Vagina (tissue), 2 donors: ENCODE measurements around the gene IL20. TPM values are rescaled to one million over a fixed set of nuclear protein-coding genes. Genes with fewer than 3 reads are reported as not detected.

ENCODE experiments used
- DNase-seq, 2 donors: peaks; one replicate each; pipeline ENCODE4 v3.0.0-alpha.2; 2017; ENCODE audit errors: extremely low spot score in 2 of 2
- H3K27ac ChIP-seq: fragments of 200-600 bp; sonication (generic); one replicate; pipeline ENCODE4 v1.5.1; 2019
- H3K27me3 ChIP-seq: fragments of 200-600 bp; sonication (generic); one replicate; pipeline ENCODE4 v1.5.1; 2019
- H3K36me3 ChIP-seq, 2 donors: fragments of 200-600 bp; sonication (generic); one replicate each; pipeline ENCODE4 v1.5.1; 2017 to 2019
- H3K4me1 ChIP-seq: fragments of 200-600 bp; sonication (generic); one replicate; pipeline ENCODE4 v1.5.1; 2019
- H3K4me3 ChIP-seq, 2 donors: fragments of 200-600 bp; sonication (generic); 1 replicate in 1 of 2; 2 replicates in 1 of 2; pipeline ENCODE4 v1.5.1; 2016 to 2019
- H3K9me3 ChIP-seq: fragments of 200-600 bp; sonication (generic); one replicate; pipeline ENCODE4 v1.5.1; 2019
- POLR2A ChIP-seq, 2 donors: fragments of 450-650 bp; IDR thresholded peaks; one replicate each; pipeline ENCODE4 v1.6.1; 2017; ENCODE audit warnings: antibody characterized with exemption in 2 of 2, mild to moderate bottlenecking in 2 of 2, moderate library complexity in 2 of 2
- POLR2AphosphoS5 ChIP-seq, 2 donors: sonication (generic); formaldehyde crosslinking; IDR thresholded peaks; one replicate each; pipeline ENCODE4 v1.9.0; 2017; ENCODE audit warnings: antibody characterized with exemption in 2 of 2, mild to moderate bottlenecking in 2 of 2, low read depth in 1 of 2; ENCODE audit not compliant: insufficient read depth in 1 of 2
- intact Hi-C: fragments of 100-400 bp; cut with DNase I; formaldehyde crosslinking; loops from one replicate; pipeline ENCODE4 v1.15.1; 2023
- total RNA-seq: library from RNA; depleted of rRNA; stranded (reverse); fragments of >200 nt; gene quantifications from one replicate; pipeline ENCODE4 v1.2.3, GENCODE V29; 2016
- TF ChIP-seq, protein P1 (sequence below), 3 experiments: fragments of 450-650 bp in 2 of 3; fragments of 200-600 bp in 1 of 3; sonication (generic) in 1 of 3; IDR thresholded peaks; one replicate each; pipeline ENCODE4 v1.5.1; 2017 to 2019; ENCODE audit warnings: antibody characterized with exemption in 3 of 3, mild to moderate bottlenecking in 2 of 3, moderate library complexity in 2 of 3

IL20 gene
- total RNA-seq, 1 donor from 2014 or later, result not detected

DNA sequence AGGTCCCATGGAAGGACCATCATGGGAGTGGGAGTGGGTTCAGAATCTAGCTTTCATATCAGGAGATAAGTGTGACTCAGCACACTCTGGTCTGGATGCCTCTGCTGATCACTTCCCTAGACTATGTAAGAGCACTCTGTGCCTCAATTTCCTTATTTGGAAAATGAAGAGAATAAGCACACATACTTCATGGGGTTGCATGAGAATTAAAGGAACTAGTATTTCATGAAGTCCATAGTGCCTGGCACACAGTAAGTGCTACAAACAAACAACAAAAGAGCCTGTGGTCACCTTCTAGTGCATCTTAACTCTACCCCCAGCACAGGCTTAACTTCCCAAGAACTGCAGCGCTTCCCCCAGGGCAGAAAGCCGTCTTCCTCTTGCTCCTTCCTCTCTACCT lies 9.6 kb upstream of the IL20 start:
- Histone ChIP-seq H3K36me3 (no peaks in the 10 kb centered on the region), H3K4me3 (no peak overlapping the region), H3K4me1 (no peaks in the 10 kb centered on the region), H3K27me3 (no peaks in the 10 kb centered on the region), H3K27ac (no peak overlapping the region), H3K9me3 (no peaks in the 10 kb centered on the region)
- TF ChIP-seq POLR2A (IDR thresholded peaks at IDR 0.05) (no peak), POLR2AphosphoS5 (IDR thresholded peaks at IDR 0.05; ENCODE audit: insufficient read depth in 1 of 2, low read depth in 1 of 2) (no peak)
- TF ChIP-seq, protein P1, sequence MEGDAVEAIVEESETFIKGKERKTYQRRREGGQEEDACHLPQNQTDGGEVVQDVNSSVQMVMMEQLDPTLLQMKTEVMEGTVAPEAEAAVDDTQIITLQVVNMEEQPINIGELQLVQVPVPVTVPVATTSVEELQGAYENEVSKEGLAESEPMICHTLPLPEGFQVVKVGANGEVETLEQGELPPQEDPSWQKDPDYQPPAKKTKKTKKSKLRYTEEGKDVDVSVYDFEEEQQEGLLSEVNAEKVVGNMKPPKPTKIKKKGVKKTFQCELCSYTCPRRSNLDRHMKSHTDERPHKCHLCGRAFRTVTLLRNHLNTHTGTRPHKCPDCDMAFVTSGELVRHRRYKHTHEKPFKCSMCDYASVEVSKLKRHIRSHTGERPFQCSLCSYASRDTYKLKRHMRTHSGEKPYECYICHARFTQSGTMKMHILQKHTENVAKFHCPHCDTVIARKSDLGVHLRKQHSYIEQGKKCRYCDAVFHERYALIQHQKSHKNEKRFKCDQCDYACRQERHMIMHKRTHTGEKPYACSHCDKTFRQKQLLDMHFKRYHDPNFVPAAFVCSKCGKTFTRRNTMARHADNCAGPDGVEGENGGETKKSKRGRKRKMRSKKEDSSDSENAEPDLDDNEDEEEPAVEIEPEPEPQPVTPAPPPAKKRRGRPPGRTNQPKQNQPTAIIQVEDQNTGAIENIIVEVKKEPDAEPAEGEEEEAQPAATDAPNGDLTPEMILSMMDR (IDR thresholded peaks at IDR 0.05), result no peak
- intact Hi-C loops, result no loop called here
- DNase-seq, result no peak

DNA sequence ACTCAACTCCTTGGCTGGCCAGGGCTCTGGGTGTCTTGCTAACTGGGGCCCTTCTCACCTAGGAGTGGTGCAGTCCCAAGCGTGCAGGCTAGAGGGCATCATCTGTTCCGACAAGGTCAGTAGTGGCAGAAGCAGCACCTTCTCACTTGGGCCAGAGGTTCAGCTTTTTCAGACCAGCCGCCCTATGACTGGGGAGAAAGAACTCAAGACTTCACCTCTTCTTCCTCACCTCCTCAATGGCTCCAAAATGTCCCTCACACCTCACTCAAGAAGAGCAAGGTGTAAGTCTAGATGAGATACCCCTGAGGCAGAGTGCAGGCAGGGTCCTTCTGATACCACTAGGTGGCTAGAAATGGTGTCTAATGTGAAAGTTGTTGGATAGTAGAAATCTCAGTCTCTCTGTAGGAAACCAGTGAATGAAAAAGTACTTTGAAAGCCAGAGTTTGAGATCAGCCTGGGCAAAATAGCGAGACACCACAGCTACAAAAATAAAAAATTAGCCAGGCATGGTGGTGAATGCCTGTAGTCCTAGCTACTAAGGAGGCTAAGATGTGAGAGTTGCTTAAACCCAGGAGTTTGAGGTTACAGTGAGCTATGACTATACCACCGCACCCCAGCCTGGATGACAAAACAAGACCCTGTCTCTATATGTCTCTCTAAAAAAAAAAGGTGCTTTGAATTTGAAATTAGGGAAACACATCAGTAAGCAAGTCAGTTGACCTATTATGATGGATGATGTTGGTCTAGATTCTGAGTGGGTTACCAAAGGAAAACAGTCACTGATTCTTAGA lies 8.6 kb upstream of the IL20 start:
- H3K4me1 ChIP-seq, result no peaks in the 10 kb centered on the region
- no peak overlapping the region for H3K27ac ChIP-seq
- no peak for DNase-seq
- no peaks in the 10 kb centered on the region for H3K9me3 ChIP-seq
- H3K27me3 ChIP-seq, result no peaks in the 10 kb centered on the region
- H3K36me3 ChIP-seq, result no peaks in the 10 kb centered on the region
- no peak overlapping the region for H3K4me3 ChIP-seq
- TF ChIP-seq, protein P1 (IDR thresholded peaks at IDR 0.05), result no peak
- TF ChIP-seq POLR2AphosphoS5 (IDR thresholded peaks at IDR 0.05; ENCODE audit: insufficient read depth in 1 of 2, low read depth in 1 of 2) (no peak), POLR2A (IDR thresholded peaks at IDR 0.05) (no peak)
- intact Hi-C loops, result no loop called here

DNA sequence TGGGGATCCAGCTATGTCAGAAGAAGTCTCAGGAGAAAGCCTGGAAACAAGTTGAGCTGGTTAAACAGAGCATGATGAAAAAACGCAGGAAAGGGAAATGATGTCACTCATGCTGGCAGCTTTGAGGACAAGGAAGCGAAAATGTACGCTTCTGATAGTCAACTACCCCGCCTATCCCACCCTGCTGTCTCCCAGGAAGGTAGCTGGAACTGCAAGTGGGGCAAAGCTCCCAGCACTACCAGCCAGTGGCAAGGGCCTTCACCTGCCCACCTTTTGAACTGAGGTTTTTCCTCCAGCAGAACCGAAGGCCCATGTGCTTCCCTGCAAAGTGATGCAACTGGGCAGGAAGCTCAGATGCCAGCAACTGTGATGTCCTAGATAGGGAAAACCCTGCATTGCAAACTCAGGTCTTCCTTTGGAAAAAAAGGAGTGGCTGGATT lies 6.3 kb upstream of the IL20 start:
- intact Hi-C loops, result no loop called here
- Histone ChIP-seq H3K9me3 (no peaks in the 10 kb centered on the region), H3K27me3 (no peaks in the 10 kb centered on the region), H3K4me1 (no peaks in the 10 kb centered on the region), H3K27ac (no peak overlapping the region), H3K36me3 (no peaks in the 10 kb centered on the region), H3K4me3 (no peak overlapping the region)
- no peak for DNase-seq
- TF ChIP-seq POLR2AphosphoS5 (IDR thresholded peaks at IDR 0.05; ENCODE audit: insufficient read depth in 1 of 2, low read depth in 1 of 2) (no peak), POLR2A (IDR thresholded peaks at IDR 0.05) (no peak)
- TF ChIP-seq, protein P1 (IDR thresholded peaks at IDR 0.05), result no peak

DNA sequence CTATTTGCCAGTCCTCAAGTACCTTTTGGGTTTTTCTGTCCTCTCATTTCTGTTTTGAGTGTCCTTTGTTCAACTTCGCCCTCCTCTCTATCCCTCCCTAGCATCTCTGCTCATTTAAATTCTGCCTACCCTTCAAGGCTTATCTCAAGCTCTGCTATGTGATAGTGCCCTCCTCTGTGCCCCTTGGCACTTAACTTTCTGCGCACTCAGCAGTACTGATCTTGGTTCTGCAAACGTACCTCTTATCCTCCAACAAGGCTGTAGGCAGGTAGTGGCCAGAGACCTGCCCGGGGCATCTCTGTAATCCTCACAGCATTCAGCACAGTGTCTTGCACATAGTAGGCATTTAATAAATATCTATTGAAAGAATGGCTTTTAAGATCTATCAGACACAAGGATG lies 5.3 kb upstream of the IL20 start:
- H3K4me1 ChIP-seq, result no peaks in the 10 kb centered on the region
- no peaks in the 10 kb centered on the region for H3K27me3 ChIP-seq
- TF ChIP-seq POLR2A (IDR thresholded peaks at IDR 0.05) (no peak), POLR2AphosphoS5 (IDR thresholded peaks at IDR 0.05; ENCODE audit: insufficient read depth in 1 of 2, low read depth in 1 of 2) (no peak)
- TF ChIP-seq, protein P1 (IDR thresholded peaks at IDR 0.05), result no peak
- H3K36me3 ChIP-seq, result no peaks in the 10 kb centered on the region
- H3K9me3 ChIP-seq, result no peaks in the 10 kb centered on the region
- intact Hi-C loops, result no loop called here
- DNase-seq, result no peak
- H3K27ac ChIP-seq, result no peak overlapping the region
- H3K4me3 ChIP-seq, result no peak overlapping the region

DNA sequence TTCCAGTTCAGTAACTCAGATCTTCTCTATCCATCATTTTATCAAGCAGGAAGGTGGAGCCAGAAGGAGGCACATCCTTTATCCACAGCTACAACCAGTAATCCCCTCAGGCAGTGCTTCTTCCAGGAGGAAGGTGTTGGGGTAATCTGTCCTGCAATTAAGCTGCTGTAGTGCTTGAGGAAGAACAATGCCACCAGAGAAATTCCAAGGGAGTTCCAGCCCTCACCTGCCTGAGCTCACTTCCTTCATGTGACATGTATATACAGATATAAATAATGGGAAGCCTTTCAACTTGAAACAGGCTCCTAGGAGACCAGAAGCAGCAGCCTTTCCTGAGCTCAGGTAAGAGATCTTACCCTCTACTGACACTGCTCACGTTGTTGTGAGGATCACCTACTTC lies 2.2 kb upstream of the IL20 start:
- H3K36me3 ChIP-seq, result no peaks in the 10 kb centered on the region
- no peak overlapping the region for H3K27ac ChIP-seq
- no peaks in the 10 kb centered on the region for H3K27me3 ChIP-seq
- TF ChIP-seq POLR2AphosphoS5 (IDR thresholded peaks at IDR 0.05; ENCODE audit: insufficient read depth in 1 of 2, low read depth in 1 of 2), result no peak
- TF ChIP-seq POLR2A (IDR thresholded peaks at IDR 0.05), result no peak
- TF ChIP-seq, protein P1 (IDR thresholded peaks at IDR 0.05), result no peak
- intact Hi-C loops, result no loop called here
- H3K4me3 ChIP-seq, result no peak overlapping the region
- no peaks in the 10 kb centered on the region for H3K9me3 ChIP-seq
- no peak for DNase-seq
- H3K4me1 ChIP-seq, result no peaks in the 10 kb centered on the region
